ENCODE results near the gene KLC4.

The KLC4 gene

GRCh38 chr6:43093436-43094289, 34.2 kb downstream of the KLC4 start:
- peaks cover 20% of the 10 kb centered on the region for H3K4me1 ChIP-seq (ENCODE audit: control insufficient read depth, insufficient read depth, low read length)
- no peaks in the 10 kb centered on the region for H3K36me3 ChIP-seq (ENCODE audit: control insufficient read depth, insufficient read depth, low read length)
- WGBS (ENCODE audit: insufficient coverage, insufficient read length) = no CpG with 5 or more reads among the region's 9 CpGs
- no peak overlapping the region for H3K27ac ChIP-seq (ENCODE audit: low read length)
- no peak overlapping the region for H3K4me3 ChIP-seq (ENCODE audit: low read length)
- no peaks in the 10 kb centered on the region for H3K9me3 ChIP-seq (ENCODE audit: control insufficient read depth, insufficient read depth, low read length)
- no peak for DNase-seq (ENCODE audit: low read depth, low spot score)
- H3K27me3 ChIP-seq (ENCODE audit: control insufficient read depth, insufficient read depth, low read length) = no peaks in the 10 kb centered on the region

GRCh38 chr6:43095939-43096338, 36.5 kb downstream of the KLC4 start:
- no peak for DNase-seq (ENCODE audit: low read depth, low spot score)
- no peaks in the 10 kb centered on the region for H3K9me3 ChIP-seq (ENCODE audit: control insufficient read depth, insufficient read depth, low read length)
- H3K4me1 ChIP-seq (ENCODE audit: control insufficient read depth, insufficient read depth, low read length) = peaks cover 8% of the 10 kb centered on the region
- no peaks in the 10 kb centered on the region for H3K27me3 ChIP-seq (ENCODE audit: control insufficient read depth, insufficient read depth, low read length)
- WGBS (ENCODE audit: insufficient coverage, insufficient read length) = no CpG with 5 or more reads among the region's 7 CpGs
- no peak overlapping the region for H3K4me3 ChIP-seq (ENCODE audit: low read length)
- H3K27ac ChIP-seq (ENCODE audit: low read length) = no peak overlapping the region
- no peaks in the 10 kb centered on the region for H3K36me3 ChIP-seq (ENCODE audit: control insufficient read depth, insufficient read depth, low read length)

- no peak for DNase-seq (ENCODE audit: low read depth, low spot score)
- Histone ChIP-seq H3K36me3 (ENCODE audit: control insufficient read depth, insufficient read depth, low read length) (no peaks in the 10 kb centered on the region), H3K27ac (ENCODE audit: low read length) (no peak overlapping the region), H3K4me3 (ENCODE audit: low read length) (no peak overlapping the region), H3K27me3 (ENCODE audit: control insufficient read depth, insufficient read depth, low read length) (no peaks in the 10 kb centered on the region), H3K9me3 (ENCODE audit: control insufficient read depth, insufficient read depth, low read length) (no peaks in the 10 kb centered on the region), H3K4me1 (ENCODE audit: control insufficient read depth, insufficient read depth, low read length) (peaks cover 8% of the 10 kb centered on the region)
- no CpG with 5 or more reads among the region's 8 CpGs for WGBS (ENCODE audit: insufficient coverage, insufficient read length)
Measured at GRCh38 chr6:43096451-43097097, 37.1 kb downstream of the KLC4 start.

GRCh38 chr6:43097098-43097489, 37.7 kb downstream of the KLC4 start:
- Histone ChIP-seq H3K4me1 (ENCODE audit: control insufficient read depth, insufficient read depth, low read length) (peaks cover 8% of the 10 kb centered on the region), H3K36me3 (ENCODE audit: control insufficient read depth, insufficient read depth, low read length) (no peaks in the 10 kb centered on the region), H3K27ac (ENCODE audit: low read length) (no peak overlapping the region), H3K4me3 (ENCODE audit: low read length) (no peak overlapping the region), H3K9me3 (ENCODE audit: control insufficient read depth, insufficient read depth, low read length) (no peaks in the 10 kb centered on the region), H3K27me3 (ENCODE audit: control insufficient read depth, insufficient read depth, low read length) (no peaks in the 10 kb centered on the region)
- WGBS (ENCODE audit: insufficient coverage, insufficient read length) = 100% methylated on average over 2 of the region's 5 CpGs
- DNase-seq (ENCODE audit: low read depth, low spot score) = no peak

- H3K36me3 ChIP-seq (ENCODE audit: control insufficient read depth, insufficient read depth, low read length) = no peaks in the 10 kb centered on the region
- H3K4me1 ChIP-seq (ENCODE audit: control insufficient read depth, insufficient read depth, low read length) = peaks cover 8% of the 10 kb centered on the region
- no CpG with 5 or more reads among the region's 4 CpGs for WGBS (ENCODE audit: insufficient coverage, insufficient read length)
- H3K27ac ChIP-seq (ENCODE audit: low read length) = no peak overlapping the region
- H3K9me3 ChIP-seq (ENCODE audit: control insufficient read depth, insufficient read depth, low read length) = no peaks in the 10 kb centered on the region
- no peaks in the 10 kb centered on the region for H3K27me3 ChIP-seq (ENCODE audit: control insufficient read depth, insufficient read depth, low read length)
- DNase-seq (ENCODE audit: low read depth, low spot score) = no peak
- no peak overlapping the region for H3K4me3 ChIP-seq (ENCODE audit: low read length)
Measured at GRCh38 chr6:43097502-43097901, 38.1 kb downstream of the KLC4 start.

GRCh38 chr6:43101497-43101896, 42.1 kb downstream of the KLC4 start:
- no peak for DNase-seq (ENCODE audit: low read depth, low spot score)
- no peaks in the 10 kb centered on the region for H3K9me3 ChIP-seq (ENCODE audit: control insufficient read depth, insufficient read depth, low read length)
- WGBS (ENCODE audit: insufficient coverage, insufficient read length) = no CpG with 5 or more reads among the region's 4 CpGs

GRCh38 chr6:43103253-43103876, 43.9 kb downstream of the KLC4 start:
- DNase-seq (ENCODE audit: low read depth, low spot score) = no peak
- no peaks in the 10 kb centered on the region for H3K36me3 ChIP-seq (ENCODE audit: control insufficient read depth, insufficient read depth, low read length)
- H3K27me3 ChIP-seq (ENCODE audit: control insufficient read depth, insufficient read depth, low read length) = no peaks in the 10 kb centered on the region
- no peaks in the 10 kb centered on the region for H3K9me3 ChIP-seq (ENCODE audit: control insufficient read depth, insufficient read depth, low read length)
- peaks cover 5% of the 10 kb centered on the region; the same call in 1 of the 2 replicates for H3K4me1 ChIP-seq (ENCODE audit: control insufficient read depth, insufficient read depth, low read length)
- no peak overlapping the region for H3K27ac ChIP-seq (ENCODE audit: low read length)
- no peak overlapping the region for H3K4me3 ChIP-seq (ENCODE audit: low read length)
- WGBS (ENCODE audit: insufficient coverage, insufficient read length) = no CpG with 5 or more reads among the region's 2 CpGs

More at GRCh38 chr6:43101497-43101896, 42.1 kb downstream of the KLC4 start:
- Histone ChIP-seq H3K27ac (ENCODE audit: low read length) (no peak overlapping the region), H3K4me3 (ENCODE audit: low read length) (no peak overlapping the region), H3K4me1 (ENCODE audit: control insufficient read depth, insufficient read depth, low read length) (peaks cover 7% of the 10 kb centered on the region), H3K27me3 (ENCODE audit: control insufficient read depth, insufficient read depth, low read length) (no peaks in the 10 kb centered on the region), H3K36me3 (ENCODE audit: control insufficient read depth, insufficient read depth, low read length) (no peaks in the 10 kb centered on the region)

- DNase-seq (ENCODE audit: low read depth, low spot score) = no peak
- H3K4me1 ChIP-seq (ENCODE audit: control insufficient read depth, insufficient read depth, low read length) = peaks cover 5% of the 10 kb centered on the region; the same call in 1 of the 2 replicates
- no peak overlapping the region for H3K27ac ChIP-seq (ENCODE audit: low read length)
Measured at GRCh38 chr6:43105538-43106222, 46.2 kb downstream of the KLC4 start.

GRCh38 chr6:43107344-43108062, 48.1 kb downstream of the KLC4 start:
- 100% methylated on average over 4 of the region's 12 CpGs for WGBS (ENCODE audit: insufficient coverage, insufficient read length)
- Histone ChIP-seq H3K36me3 (ENCODE audit: control insufficient read depth, insufficient read depth, low read length) (no peaks in the 10 kb centered on the region), H3K4me1 (ENCODE audit: control insufficient read depth, insufficient read depth, low read length) (peaks cover 5% of the 10 kb centered on the region; the same call in 1 of the 2 replicates), H3K4me3 (ENCODE audit: low read length) (no peak overlapping the region), H3K27ac (ENCODE audit: low read length) (no peak overlapping the region), H3K9me3 (ENCODE audit: control insufficient read depth, insufficient read depth, low read length) (no peaks in the 10 kb centered on the region), H3K27me3 (ENCODE audit: control insufficient read depth, insufficient read depth, low read length) (no peaks in the 10 kb centered on the region)
- DNase-seq (ENCODE audit: low read depth, low spot score) = no peak

More at GRCh38 chr6:43105538-43106222, 46.2 kb downstream of the KLC4 start:
- no CpG with 5 or more reads among the region's 9 CpGs for WGBS (ENCODE audit: insufficient coverage, insufficient read length)
- Histone ChIP-seq H3K9me3 (ENCODE audit: control insufficient read depth, insufficient read depth, low read length) (no peaks in the 10 kb centered on the region), H3K4me3 (ENCODE audit: low read length) (no peak overlapping the region), H3K27me3 (ENCODE audit: control insufficient read depth, insufficient read depth, low read length) (no peaks in the 10 kb centered on the region), H3K36me3 (ENCODE audit: control insufficient read depth, insufficient read depth, low read length) (no peaks in the 10 kb centered on the region)
